Measurements from ENCODE around the gene PDS5B. TPM values are rescaled to one million over a fixed set of nuclear protein-coding genes. Genes with fewer than 3 reads are reported as not detected.

Gene PDS5B
- total RNA-seq, 2 experiments from 2014 or later: 44.1 to 46.6 TPM

DNA sequence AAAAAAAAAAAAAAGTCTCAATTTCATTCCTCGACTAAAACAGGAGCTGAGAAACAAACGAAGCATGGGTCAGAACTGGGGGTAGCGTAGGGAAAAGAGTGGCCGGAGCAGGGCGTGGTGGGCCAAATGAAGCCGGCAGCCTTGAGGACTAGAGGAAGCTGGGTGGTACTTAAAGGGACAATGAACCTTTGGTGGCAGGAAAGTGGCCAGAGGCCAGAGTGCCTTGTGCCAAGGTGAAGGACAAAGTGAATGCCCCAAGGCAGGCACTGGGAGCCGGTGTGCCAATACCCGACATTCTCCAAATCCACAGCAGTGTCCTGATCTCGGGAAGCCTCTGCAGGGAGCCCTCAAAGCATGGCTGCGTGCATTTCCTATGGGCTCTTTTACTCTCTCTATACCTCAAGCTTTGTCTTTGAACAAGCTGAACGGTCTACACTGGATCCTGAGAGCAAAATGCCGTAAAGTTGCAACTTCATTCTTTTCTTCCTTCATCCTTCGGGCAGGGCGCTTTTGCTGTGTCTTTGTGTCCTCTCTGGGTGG, 235.0 kb downstream of the PDS5B start:
- H3K4me3 Mint-ChIP-seq: no peak overlapping the region
- no peaks in the 10 kb centered on the region for H3K27me3 Mint-ChIP-seq
- DNase-seq (no peak), ATAC-seq (no peak)
- no peaks in the 10 kb centered on the region for H3K36me3 Mint-ChIP-seq (ENCODE audit: low read depth)
- ChIA-PET CTCF (no interaction called here), POLR2A (interaction anchor here (0.6 kb wide), 1 partner anchor 61 kb away, joined by 3 read pairs; no protein-coding TSS in a partner anchor)
- H3K4me1 Mint-ChIP-seq (ENCODE audit: low read depth): no peaks in the 10 kb centered on the region
- TF ChIP-seq, protein P1, sequence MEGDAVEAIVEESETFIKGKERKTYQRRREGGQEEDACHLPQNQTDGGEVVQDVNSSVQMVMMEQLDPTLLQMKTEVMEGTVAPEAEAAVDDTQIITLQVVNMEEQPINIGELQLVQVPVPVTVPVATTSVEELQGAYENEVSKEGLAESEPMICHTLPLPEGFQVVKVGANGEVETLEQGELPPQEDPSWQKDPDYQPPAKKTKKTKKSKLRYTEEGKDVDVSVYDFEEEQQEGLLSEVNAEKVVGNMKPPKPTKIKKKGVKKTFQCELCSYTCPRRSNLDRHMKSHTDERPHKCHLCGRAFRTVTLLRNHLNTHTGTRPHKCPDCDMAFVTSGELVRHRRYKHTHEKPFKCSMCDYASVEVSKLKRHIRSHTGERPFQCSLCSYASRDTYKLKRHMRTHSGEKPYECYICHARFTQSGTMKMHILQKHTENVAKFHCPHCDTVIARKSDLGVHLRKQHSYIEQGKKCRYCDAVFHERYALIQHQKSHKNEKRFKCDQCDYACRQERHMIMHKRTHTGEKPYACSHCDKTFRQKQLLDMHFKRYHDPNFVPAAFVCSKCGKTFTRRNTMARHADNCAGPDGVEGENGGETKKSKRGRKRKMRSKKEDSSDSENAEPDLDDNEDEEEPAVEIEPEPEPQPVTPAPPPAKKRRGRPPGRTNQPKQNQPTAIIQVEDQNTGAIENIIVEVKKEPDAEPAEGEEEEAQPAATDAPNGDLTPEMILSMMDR (IDR thresholded peaks at IDR 0.05): no peak
- no peak overlapping the region for H3K27ac Mint-ChIP-seq
- intact Hi-C loops (cut with micrococcal nuclease): no loop called here
- H3K9me3 Mint-ChIP-seq: no peaks in the 10 kb centered on the region

DNA sequence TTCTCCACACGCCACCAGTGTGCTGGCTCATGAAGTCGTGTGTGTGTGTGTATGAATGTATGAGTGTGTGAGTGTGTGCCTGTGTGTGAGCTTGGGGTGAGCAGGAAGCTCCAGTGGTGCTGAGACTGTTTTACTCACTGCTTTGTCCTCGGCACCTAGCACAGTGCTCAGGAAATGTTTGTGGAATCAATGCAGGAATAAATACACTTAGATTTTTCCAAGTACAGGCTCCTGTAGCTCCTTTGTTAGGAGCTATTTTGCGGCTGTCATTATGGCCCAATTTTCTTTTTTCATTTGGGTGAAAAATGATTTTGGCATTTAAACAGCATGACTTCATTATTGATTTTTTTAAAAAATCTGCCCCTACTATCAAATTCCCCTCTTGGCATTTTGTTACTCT, 236.5 kb downstream of the PDS5B start:
- no peak for ATAC-seq
- Mint-ChIP-seq H3K4me3 (no peak overlapping the region), H3K36me3 (ENCODE audit: low read depth) (no peaks in the 10 kb centered on the region), H3K4me1 (ENCODE audit: low read depth) (no peaks in the 10 kb centered on the region), H3K27me3 (no peaks in the 10 kb centered on the region), H3K9me3 (no peaks in the 10 kb centered on the region), H3K27ac (no peak overlapping the region)
- ChIA-PET POLR2A (no interaction called here), CTCF (no interaction called here)
- intact Hi-C loops (cut with micrococcal nuclease): no loop called here
- TF ChIP-seq, protein P1 (IDR thresholded peaks at IDR 0.05): no peak
- no peak for DNase-seq

- ChIA-PET CTCF (no interaction called here), POLR2A (no interaction called here)
- TF ChIP-seq, protein P1 (IDR thresholded peaks at IDR 0.05): no peak
- H3K27me3 Mint-ChIP-seq: no peaks in the 10 kb centered on the region
- DNase-seq: no peak
- no peak overlapping the region for H3K4me3 Mint-ChIP-seq
- ATAC-seq: no peak
- intact Hi-C loops (cut with micrococcal nuclease): no loop called here
- no peaks in the 10 kb centered on the region for H3K4me1 Mint-ChIP-seq (ENCODE audit: low read depth)
- no peaks in the 10 kb centered on the region for H3K36me3 Mint-ChIP-seq (ENCODE audit: low read depth)
- H3K9me3 Mint-ChIP-seq: no peaks in the 10 kb centered on the region
- H3K27ac Mint-ChIP-seq: no peak overlapping the region
These were observed 237.3 kb downstream of the PDS5B start for GRCh38 chr13:32823597-32823996.

- DNase-seq: no peak
- ChIA-PET CTCF (no interaction called here), POLR2A (no interaction called here)
- TF ChIP-seq, protein P1 (IDR thresholded peaks at IDR 0.05): no peak
- intact Hi-C loops (cut with micrococcal nuclease): no loop called here
- Mint-ChIP-seq H3K9me3 (no peaks in the 10 kb centered on the region), H3K27me3 (no peaks in the 10 kb centered on the region), H3K27ac (no peak overlapping the region), H3K4me1 (ENCODE audit: low read depth) (no peaks in the 10 kb centered on the region), H3K36me3 (ENCODE audit: low read depth) (no peaks in the 10 kb centered on the region), H3K4me3 (no peak overlapping the region)
- no peak for ATAC-seq
These were observed 237.8 kb downstream of the PDS5B start for GRCh38 chr13:32824061-32824460.

GRCh38 chr13:32824675-32825074, 238.4 kb downstream of the PDS5B start:
- no peak overlapping the region for H3K27ac Mint-ChIP-seq
- TF ChIP-seq, protein P1 (IDR thresholded peaks at IDR 0.05): no peak
- H3K36me3 Mint-ChIP-seq (ENCODE audit: low read depth): no peaks in the 10 kb centered on the region
- no peaks in the 10 kb centered on the region for H3K4me1 Mint-ChIP-seq (ENCODE audit: low read depth)
- ChIA-PET POLR2A (no interaction called here), CTCF (no interaction called here)
- DNase-seq: no peak
- no peaks in the 10 kb centered on the region for H3K9me3 Mint-ChIP-seq
- H3K4me3 Mint-ChIP-seq: no peak overlapping the region
- no peaks in the 10 kb centered on the region for H3K27me3 Mint-ChIP-seq
- intact Hi-C loops (cut with micrococcal nuclease): no loop called here
- ATAC-seq: no peak

Data from activated CD8-positive, alpha-beta T cell treated with anti-CD3 and anti-CD28 coated beads for 36 hours (primary cell).